Smooth muscle cell (in vitro differentiated cells): ENCODE data around the gene ARHGDIA. TPM values are rescaled to one million over a fixed set of nuclear protein-coding genes. Genes with fewer than 3 reads are reported as not detected.

ENCODE experiments used
- DNase-seq: peaks from one replicate; lab custom pipeline; 2025; ENCODE audit not compliant: unreplicated experiment; lab: John Stamatoyannopoulos, UW
- H2AFZ ChIP-seq: fragments of 200-600 bp; sonication (generic); 2 replicates; pipeline ENCODE4 v1.6.0; 2016; ENCODE audit warnings: antibody characterized with exemption, low read depth, mild to moderate bottlenecking
- H3F3A ChIP-seq: fragments of 200-600 bp; sonication (generic); 2 replicates; pipeline ENCODE4 v1.6.0; 2017; ENCODE audit warnings: antibody characterized with exemption, low read depth
- H3K27ac ChIP-seq: fragments of 200-600 bp; sonication (generic); 2 replicates; pipeline ENCODE4 v1.5.1; 2016; ENCODE audit warnings: low read depth, mild to moderate bottlenecking
- H3K27me3 ChIP-seq: fragments of 200-600 bp; sonication (generic); 2 replicates; pipeline ENCODE4 v1.6.1; 2016; ENCODE audit warnings: low read depth, mild to moderate bottlenecking
- H3K36me3 ChIP-seq: fragments of 200-600 bp; sonication (generic); 2 replicates; pipeline ENCODE4 v1.5.1; 2016; ENCODE audit warnings: low read depth
- H3K4me1 ChIP-seq: fragments of 200-600 bp; sonication (generic); 2 replicates; pipeline ENCODE4 v1.5.1; 2016; ENCODE audit warnings: low read depth
- H3K4me2 ChIP-seq: fragments of 200-600 bp; sonication (generic); 2 replicates; pipeline ENCODE4 v1.6.0; 2016; ENCODE audit warnings: mild to moderate bottlenecking
- H3K4me3 ChIP-seq: fragments of 200-600 bp; sonication (generic); 2 replicates; pipeline ENCODE4 v1.5.1; 2016; ENCODE audit warnings: mild to moderate bottlenecking
- H3K79me2 ChIP-seq: fragments of 200-600 bp; sonication (generic); 2 replicates; pipeline ENCODE4 v1.6.0; 2016; ENCODE audit warnings: low read depth, mild to moderate bottlenecking
- H3K9ac ChIP-seq: fragments of 200-600 bp; sonication (generic); 2 replicates; pipeline ENCODE4 v1.6.0; 2016; ENCODE audit warnings: low read depth
- H3K9me3 ChIP-seq: fragments of 200-600 bp; sonication (generic); replicated peaks from 2 replicates; pipeline ENCODE4 v1.5.1; 2016; ENCODE audit warnings: low read depth
- H4K20me1 ChIP-seq: fragments of 200-600 bp; sonication (generic); 2 replicates; pipeline ENCODE4 v1.6.0; 2016; ENCODE audit warnings: low read depth
- WGBS: methylation state at CpG from one replicate; pipeline ENCODE4 v1.1.7; 2016; ENCODE audit warnings: low lambda C conversion rate; 5-methylcytosine and 5-hydroxymethylcytosine counted together
- polyA plus RNA-seq: library from polyadenylated mRNA; unstranded; fragments of >200 nt; fragmentation: Nextera tagmentation; extraction: Ambion mirVana; gene quantifications from 2 replicates; pipeline ENCODE4 v1.2.1, GENCODE V29; 2016
- total RNA-seq: library from RNA; depleted of rRNA; stranded (reverse); fragments of >200 nt; gene quantifications from 2 replicates; pipeline ENCODE4 v1.2.3, GENCODE V29; 2014
- TF ChIP-seq, protein P1 (sequence below): fragments of 200-600 bp; sonication (generic); IDR thresholded peaks from 2 replicates; pipeline ENCODE4 v1.5.1; 2017; ENCODE audit warnings: borderline replicate concordance, mild to moderate bottlenecking, antibody characterized with exemption; ENCODE audit not compliant: insufficient read depth, poor library complexity, severe bottlenecking

ARHGDIA gene
- total and polyA plus RNA-seq, 2 experiments from 2014 or later, result 256 to 360 TPM

- no peak overlapping the region for H3K9ac ChIP-seq
- H3K36me3 ChIP-seq, result no peaks in the 10 kb centered on the region
- no peak for DNase-seq
- no peaks in the 10 kb centered on the region for H3K9me3 ChIP-seq
- peaks cover 3% of the 10 kb centered on the region for H3K79me2 ChIP-seq
- H3K4me2 ChIP-seq, result no peak overlapping the region
- TF ChIP-seq, protein P1, sequence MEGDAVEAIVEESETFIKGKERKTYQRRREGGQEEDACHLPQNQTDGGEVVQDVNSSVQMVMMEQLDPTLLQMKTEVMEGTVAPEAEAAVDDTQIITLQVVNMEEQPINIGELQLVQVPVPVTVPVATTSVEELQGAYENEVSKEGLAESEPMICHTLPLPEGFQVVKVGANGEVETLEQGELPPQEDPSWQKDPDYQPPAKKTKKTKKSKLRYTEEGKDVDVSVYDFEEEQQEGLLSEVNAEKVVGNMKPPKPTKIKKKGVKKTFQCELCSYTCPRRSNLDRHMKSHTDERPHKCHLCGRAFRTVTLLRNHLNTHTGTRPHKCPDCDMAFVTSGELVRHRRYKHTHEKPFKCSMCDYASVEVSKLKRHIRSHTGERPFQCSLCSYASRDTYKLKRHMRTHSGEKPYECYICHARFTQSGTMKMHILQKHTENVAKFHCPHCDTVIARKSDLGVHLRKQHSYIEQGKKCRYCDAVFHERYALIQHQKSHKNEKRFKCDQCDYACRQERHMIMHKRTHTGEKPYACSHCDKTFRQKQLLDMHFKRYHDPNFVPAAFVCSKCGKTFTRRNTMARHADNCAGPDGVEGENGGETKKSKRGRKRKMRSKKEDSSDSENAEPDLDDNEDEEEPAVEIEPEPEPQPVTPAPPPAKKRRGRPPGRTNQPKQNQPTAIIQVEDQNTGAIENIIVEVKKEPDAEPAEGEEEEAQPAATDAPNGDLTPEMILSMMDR, result no peak
- H3K4me3 ChIP-seq, result no peak overlapping the region
- peaks cover 6% of the 10 kb centered on the region for H3F3A ChIP-seq
- no peaks in the 10 kb centered on the region for H4K20me1 ChIP-seq
- H3K27ac ChIP-seq, result no peak overlapping the region
- WGBS, result 99% methylated on average over 5 of the region's 5 CpGs
- H3K27me3 ChIP-seq, result no peaks in the 10 kb centered on the region
- H2AFZ ChIP-seq, result no peak overlapping the region
- H3K4me1 ChIP-seq, result no peaks in the 10 kb centered on the region
Observed at GRCh38 chr17:81877569-81877968, 6.4 kb upstream of the ARHGDIA start.

GRCh38 chr17:81871387-81872230 is 472 bp upstream of the ARHGDIA start:
- Histone ChIP-seq H3K9me3 (no peaks in the 10 kb centered on the region), H2AFZ (peak overlapping the region; percentile 20), H3K4me2 (peak overlapping the region; percentile 87), H3K4me3 (peak overlapping the region; percentile 72), H3F3A (peaks cover 28% of the 10 kb centered on the region), H4K20me1 (peaks cover 39% of the 10 kb centered on the region), H3K36me3 (no peaks in the 10 kb centered on the region), H3K9ac (peak overlapping the region; percentile 87), H3K27ac (peak overlapping the region; percentile 73), H3K4me1 (peaks cover 26% of the 10 kb centered on the region), H3K27me3 (no peaks in the 10 kb centered on the region), H3K79me2 (peaks cover 24% of the 10 kb centered on the region)
- WGBS, result 3% methylated on average over 84 of the region's 86 CpGs
- peak; percentile 81 for DNase-seq
- TF ChIP-seq, protein P1, result peak; percentile 33

- Histone ChIP-seq H3K9me3 (no peaks in the 10 kb centered on the region), H2AFZ (no peak overlapping the region), H3K4me1 (peaks cover 29% of the 10 kb centered on the region), H3K27ac (peak overlapping the region; percentile 78), H3K9ac (peak overlapping the region; percentile 46), H4K20me1 (peaks cover 52% of the 10 kb centered on the region), H3K79me2 (peaks cover 25% of the 10 kb centered on the region), H3K27me3 (no peaks in the 10 kb centered on the region), H3K36me3 (no peaks in the 10 kb centered on the region), H3F3A (peaks cover 36% of the 10 kb centered on the region), H3K4me3 (peak overlapping the region; percentile 72), H3K4me2 (peak overlapping the region; percentile 85)
- no peak for DNase-seq
- 2% methylated on average over 48 of the region's 65 CpGs for WGBS
- TF ChIP-seq, protein P1, result no peak
Observed at GRCh38 chr17:81870131-81870980, 781 bp downstream of the ARHGDIA start.
